Measurements from ENCODE around the gene ACAD8.

- TF ChIP-seq CTCF (IDR thresholded peaks at IDR 0.05) (no peak), POLR2A (IDR thresholded peaks at IDR 0.05) (no peak)
These were observed 19.9 kb downstream of the ACAD8 start for GRCh38 chr11:134273317-134273712.
